HG03575 (cell line): ENCODE data around the gene FOXE3.

Source experiments
- ATAC-seq: cut with Tn5 transposase; IDR thresholded peaks from one replicate; pipeline ENCODE4 v1.9.1; 2021; ENCODE audit not compliant: unreplicated experiment, insufficient number of reproducible peaks, low FRiP score; ENCODE audit errors: extremely low read depth

FOXE3 gene

GRCh38 chr1:47415728-47416318 is at the start of gene FOXE3:
TSS of gene FOXE3 (plus strand) at chr1:47416285. CDS start at chr1:47416316, 31 bp downstream.
- ATAC-seq: no peak

GRCh38 chr1:47367651-47368050 is 48.4 kb upstream of the FOXE3 start:
- ATAC-seq: no peak

- no peak for ATAC-seq
Measured at GRCh38 chr1:47371016-47371517, 45.0 kb upstream of the FOXE3 start.

- no peak for ATAC-seq
Measured at GRCh38 chr1:47374501-47374900, 41.6 kb upstream of the FOXE3 start.

- ATAC-seq: no peak
Measured at GRCh38 chr1:47378147-47378546, 37.9 kb upstream of the FOXE3 start.

- no peak for ATAC-seq
Measured at GRCh38 chr1:47380699-47381098, 35.4 kb upstream of the FOXE3 start.

- no peak for ATAC-seq
Measured at GRCh38 chr1:47382399-47382983, 33.6 kb upstream of the FOXE3 start.

GRCh38 chr1:47384083-47384482 is 32.0 kb upstream of the FOXE3 start:
- no peak for ATAC-seq

- ATAC-seq: no peak
Measured at GRCh38 chr1:47385020-47385419, 31.1 kb upstream of the FOXE3 start.

GRCh38 chr1:47386268-47386667 is 29.8 kb upstream of the FOXE3 start:
- ATAC-seq: no peak

GRCh38 chr1:47388030-47388890 is 27.8 kb upstream of the FOXE3 start:
- ATAC-seq: no peak

- no peak for ATAC-seq
Measured at GRCh38 chr1:47388891-47389238, 27.2 kb upstream of the FOXE3 start.

- ATAC-seq: no peak
Measured at GRCh38 chr1:47389731-47390130, 26.4 kb upstream of the FOXE3 start.

GRCh38 chr1:47390843-47391242 is 25.2 kb upstream of the FOXE3 start:
- no peak for ATAC-seq

- ATAC-seq: no peak
Measured at GRCh38 chr1:47393141-47393540, 22.9 kb upstream of the FOXE3 start.

- no peak for ATAC-seq
Measured at GRCh38 chr1:47395433-47395832, 20.7 kb upstream of the FOXE3 start.

GRCh38 chr1:47396671-47397196 is 19.4 kb upstream of the FOXE3 start:
- ATAC-seq: no peak

GRCh38 chr1:47399138-47399845 is 16.8 kb upstream of the FOXE3 start:
- no peak for ATAC-seq

GRCh38 chr1:47399846-47400155 is 16.3 kb upstream of the FOXE3 start:
- ATAC-seq: no peak
